Heart left ventricle (tissue), 16 donors: ENCODE results near the gene KCTD5. TPM values are rescaled to one million over a fixed set of nuclear protein-coding genes. Genes with fewer than 3 reads are reported as not detected.
A peak's percentile ranks its signal among the peaks of the same experiment; 100 is the strongest.
"Not testable (repeated sequence)": the region's sequence is repeated elsewhere in the genome, so short reads cannot be mapped to it uniquely, and the experiment has no call there.

ENCODE experiments used
- ATAC-seq, 4 donors: fragments of 200-7000 bp; cut with Tn5 transposase; one replicate each; pipeline ENCODE4 v1.9.1; 2020 to 2022; ENCODE audit warnings: moderate library complexity in 4 of 4, mild to moderate bottlenecking in 3 of 4, moderate number of reproducible peaks in 1 of 4
- DNase-seq, 5 donors: peaks; one replicate each; pipeline ENCODE4 v3.0.0-alpha.2; 2020
- H3K27ac ChIP-seq, 12 donors: fragments of 200-600 bp; sonication (generic) in 4 of 12; one replicate each; pipeline versions ENCODE4 v1.5.0 to v1.8.0; 2016 to 2022; ENCODE audit warnings: mild to moderate bottlenecking in 2 of 12
- H3K27me3 ChIP-seq, 9 donors: fragments of 200-600 bp; sonication (generic) in 2 of 9; one replicate each; pipeline versions ENCODE4 v1.5.1 to v1.8.0; 2016 to 2022; ENCODE audit warnings: mild to moderate bottlenecking in 3 of 9
- H3K36me3 ChIP-seq, 9 donors: fragments of 200-600 bp; sonication (generic) in 2 of 9; one replicate each; pipeline versions ENCODE4 v1.5.0 to v1.8.0; 2018 to 2022; ENCODE audit warnings: mild to moderate bottlenecking in 2 of 9
- H3K4me1 ChIP-seq, 12 donors: fragments of 200-600 bp; sonication (generic) in 4 of 12; one replicate each; pipeline versions ENCODE4 v1.5.0 to v1.8.0; 2016 to 2022; ENCODE audit warnings: mild to moderate bottlenecking in 3 of 12
- H3K4me3 ChIP-seq, 12 donors: fragments of 200-600 bp; sonication (generic) in 4 of 12; one replicate each; pipeline versions ENCODE4 v1.5.0 to v1.8.0; 2017 to 2022; ENCODE audit warnings: mild to moderate bottlenecking in 9 of 12, moderate library complexity in 4 of 12
- H3K9me3 ChIP-seq, 12 donors: fragments of 200-600 bp; sonication (generic) in 4 of 12; one replicate each; pipeline versions ENCODE4 v1.5.0 to v1.8.0; 2016 to 2022; ENCODE audit warnings: mild to moderate bottlenecking in 1 of 12
- POLR2A ChIP-seq, 2 donors: fragments of 450-650 bp; IDR thresholded peaks; one replicate each; pipeline ENCODE4 v1.6.1; 2017; ENCODE audit warnings: antibody characterized with exemption in 2 of 2, mild to moderate bottlenecking in 2 of 2, moderate library complexity in 2 of 2
- WGBS, 4 donors: extraction: QIAGEN DNeasy Blood & Tissue Kit in 2 of 4; methylation state at CpG; one replicate each; pipeline versions ENCODE4 v1.1.5 to v1.1.7; 2013 to 2018; 5-methylcytosine and 5-hydroxymethylcytosine counted together
- intact Hi-C, 10 donors: fragments of 100-400 bp; cut with DNase I; formaldehyde crosslinking; loops; one replicate each; pipeline versions ENCODE4 v1.11.1 to v1.14.2; 2022
- polyA plus RNA-seq, 2 donors: library from polyadenylated mRNA; stranded (reverse); fragments of 200-250 nt; gene quantifications; one replicate each; pipeline ENCODE4 v1.2.3, GENCODE V29; 2013
- total RNA-seq, 9 donors: library from RNA; depleted of rRNA in 2 of 9; stranded (reverse); fragments of >200 nt in 2 of 9; fragmentation: NEBNext Ultra II Directional in 3 of 9; extraction: Animal tissue kit (Norgen Biotek cat#: 25700) in 3 of 9; gene quantifications; one replicate each; pipeline versions ENCODE4 v1.1.0 to v1.2.4, GENCODE V29; 2016 to 2023
- TF ChIP-seq, protein P1 (sequence below), 12 donors: fragments of 200-600 bp; sonication (generic) in 4 of 12; IDR thresholded peaks; one replicate each; pipeline versions ENCODE4 v1.5.0 to v1.8.0; 2018 to 2022; ENCODE audit warnings: antibody characterized with exemption in 12 of 12, mild to moderate bottlenecking in 5 of 12
- donor health status: ischemic (EF 13 %, LVEDD 7.1; RV severe dilation, severe dysfunction).
- donor health status: healthy with polysubstance abuse.
- donor health status: DM: no; HTN: yes; CAD: no.
- donor health status: DM: no; HTN: no; CAD: no.
- donor health status: ischemic (EF 25% LVEDD 6.9; RV normal size, moderate dysfunction).
- donor health status: ischemic (EF 25% LVEDD 5.7; RV mildly dilated, moderate dysfunction).
- donor health status: healthy.
- donor health status: DM: yes; HTN: yes; CAD: no.
- donor health status: ischemic (EF 35%, LVEDD 5.7; RV mildly dilated, moderate dysfunction).
- donor health status: nonischemic (EF 11% LVEDD 7.7; RV severe dilation, severe dysfunction).
- donor health status: DM: yes; HTN: yes; CAD: no.
- donor health status: PGD.
- donor health status: ischemic (EF 29% LVEDD 5.4; RV normal size, mild dysfunction).
- donor health status: nonischemic (EF 23%, LVEDD 6.1; RV moderate dilation, normal function).

The KCTD5 gene
- total and polyA plus RNA-seq, 11 donors, result 6.2 to 24.3 (median 11.1) TPM

DNA sequence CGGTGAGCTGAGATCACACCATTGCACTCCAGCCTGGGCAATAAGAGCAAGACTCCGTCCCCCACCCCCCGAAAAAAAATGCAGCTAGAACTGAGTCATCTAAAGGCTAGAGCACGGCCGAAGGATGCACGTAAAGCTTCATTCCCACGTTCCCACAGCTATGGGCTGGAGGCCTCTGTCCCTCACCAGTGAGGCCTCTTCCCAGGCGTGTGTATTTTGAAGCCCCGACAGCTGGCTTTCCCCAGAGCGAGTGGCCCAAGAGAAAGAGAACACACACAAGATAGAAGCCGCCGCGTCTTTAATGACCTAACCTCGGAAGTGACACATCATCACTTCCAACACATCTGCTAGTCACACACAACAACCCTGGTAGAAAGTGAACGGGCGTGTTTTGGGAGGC is 6.6 kb upstream of the KCTD5 start:
- no peaks in the 10 kb centered on the region for H3K9me3 ChIP-seq
- intact Hi-C loops, result loop anchor here in 1 of 10 donors (2.0 kb wide), 1 partner anchor 77 kb away; the partner anchor contains the start of gene SRRM2
- peaks cover 0 to 25% (median 17%) of the 10 kb centered on the region in 12 donors for H3K4me1 ChIP-seq
- WGBS, 4 donors, result 72 to 83% (median 81%) methylated on average over 15 to 16 of the region's 16 CpGs
- no peaks in the 10 kb centered on the region for H3K27me3 ChIP-seq
- H3K36me3 ChIP-seq, result peaks cover 0 to 4% (median 0%) of the 10 kb centered on the region in 9 donors
- TF ChIP-seq, protein P1, sequence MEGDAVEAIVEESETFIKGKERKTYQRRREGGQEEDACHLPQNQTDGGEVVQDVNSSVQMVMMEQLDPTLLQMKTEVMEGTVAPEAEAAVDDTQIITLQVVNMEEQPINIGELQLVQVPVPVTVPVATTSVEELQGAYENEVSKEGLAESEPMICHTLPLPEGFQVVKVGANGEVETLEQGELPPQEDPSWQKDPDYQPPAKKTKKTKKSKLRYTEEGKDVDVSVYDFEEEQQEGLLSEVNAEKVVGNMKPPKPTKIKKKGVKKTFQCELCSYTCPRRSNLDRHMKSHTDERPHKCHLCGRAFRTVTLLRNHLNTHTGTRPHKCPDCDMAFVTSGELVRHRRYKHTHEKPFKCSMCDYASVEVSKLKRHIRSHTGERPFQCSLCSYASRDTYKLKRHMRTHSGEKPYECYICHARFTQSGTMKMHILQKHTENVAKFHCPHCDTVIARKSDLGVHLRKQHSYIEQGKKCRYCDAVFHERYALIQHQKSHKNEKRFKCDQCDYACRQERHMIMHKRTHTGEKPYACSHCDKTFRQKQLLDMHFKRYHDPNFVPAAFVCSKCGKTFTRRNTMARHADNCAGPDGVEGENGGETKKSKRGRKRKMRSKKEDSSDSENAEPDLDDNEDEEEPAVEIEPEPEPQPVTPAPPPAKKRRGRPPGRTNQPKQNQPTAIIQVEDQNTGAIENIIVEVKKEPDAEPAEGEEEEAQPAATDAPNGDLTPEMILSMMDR (IDR thresholded peaks at IDR 0.05), result no peak
- no peak for TF ChIP-seq POLR2A (IDR thresholded peaks at IDR 0.05)
- H3K4me3 ChIP-seq, result no peak overlapping the region
- H3K27ac ChIP-seq, result no peak overlapping the region
- DNase-seq (peak in 1 of 5 donors; percentile 20), ATAC-seq (no peak)

- H3K27ac ChIP-seq, H3K9me3 ChIP-seq, ATAC-seq, H3K4me3 ChIP-seq, H3K27me3 ChIP-seq, DNase-seq, intact Hi-C loops, H3K36me3 ChIP-seq: not testable (repeated sequence)
- peaks cover 3 to 25% (median 17%) of the 10 kb centered on the region in 12 donors for H3K4me1 ChIP-seq
- WGBS, 4 donors, result 93 to 98% (median 97%) methylated on average over 3 of the region's 3 CpGs
Observed at GRCh38 chr16:2676937-2677336, 5.4 kb upstream of the KCTD5 start.

DNA sequence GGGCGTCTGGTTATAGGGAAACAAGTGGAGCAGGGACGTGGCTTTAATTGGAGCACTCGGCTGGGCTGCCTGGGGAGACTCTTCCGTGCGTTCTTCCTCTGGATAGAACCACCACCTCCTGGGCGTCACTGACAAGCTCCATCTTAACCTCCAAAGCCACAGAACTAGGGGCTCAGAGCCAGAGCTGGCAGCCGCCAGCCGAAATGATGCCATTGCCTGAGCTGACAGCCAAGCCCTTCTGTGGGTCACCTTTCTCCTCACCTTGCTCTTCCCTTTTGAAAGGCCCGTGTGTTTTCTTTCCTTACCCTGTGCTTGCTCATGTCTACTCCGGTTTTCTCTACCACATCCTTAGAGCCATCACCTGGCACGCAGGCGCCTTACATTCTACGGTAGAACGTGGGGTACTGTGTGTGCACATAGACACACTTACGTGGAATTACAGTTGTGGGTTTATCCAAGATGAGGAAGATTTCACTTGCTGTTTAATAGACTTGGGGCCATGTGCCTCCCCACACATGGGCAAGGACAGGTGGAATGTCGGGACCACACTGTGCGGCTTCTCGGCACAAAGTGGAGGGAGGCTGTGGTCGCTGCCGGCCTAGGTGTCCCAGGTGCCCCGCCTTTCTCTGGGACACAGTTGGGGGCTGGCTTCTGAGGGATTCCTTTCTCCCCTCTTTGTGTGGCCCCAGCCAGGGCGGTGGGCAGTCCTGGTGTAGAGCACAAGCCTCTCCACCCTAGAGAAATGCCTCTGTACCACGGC is 3.9 kb upstream of the KCTD5 start:
- WGBS, 4 donors, result 79 to 89% (median 88%) methylated on average over 5 to 18 of the region's 23 CpGs
- ATAC-seq, H3K4me3 ChIP-seq, intact Hi-C loops, H3K27ac ChIP-seq, H3K27me3 ChIP-seq, H3K36me3 ChIP-seq, H3K9me3 ChIP-seq: not testable (repeated sequence)
- H3K4me1 ChIP-seq, result peaks cover 0 to 24% (median 13%) of the 10 kb centered on the region in 12 donors
- DNase-seq, result peak in 1 of 5 donors; percentile 17

DNA sequence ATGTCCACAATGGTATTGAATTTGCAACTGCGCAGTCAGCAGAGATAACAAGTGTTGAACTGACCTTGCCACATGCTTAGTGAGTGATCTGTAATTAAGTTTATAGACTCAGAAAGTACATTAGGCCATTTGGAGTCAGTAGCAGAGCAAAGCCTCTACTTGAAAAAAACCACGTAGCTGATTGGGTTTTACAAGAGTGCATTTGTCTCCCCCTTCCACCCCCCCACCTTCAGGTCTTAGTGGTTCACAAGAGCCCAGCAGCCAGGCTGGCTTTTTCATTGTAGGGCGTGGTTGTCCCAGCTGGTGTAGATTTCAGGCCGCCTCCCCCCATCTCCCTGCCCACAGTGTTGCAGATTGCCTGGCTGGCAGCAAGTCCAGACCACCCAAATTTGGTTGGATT is 2.4 kb upstream of the KCTD5 start:
- not testable (repeated sequence) for H3K9me3 ChIP-seq, H3K27ac ChIP-seq, H3K4me3 ChIP-seq, H3K27me3 ChIP-seq, H3K36me3 ChIP-seq
- intact Hi-C loops, result loop anchor here in 2 of 10 donors (5.0 kb wide), 2 partner anchors 42 to 72 kb away; partner anchors contain the start of genes PRSS27 (in 1 of the 2) and SRRM2 (in 1 of the 2)
- peak in 1 of 4 donors; percentile 6 for ATAC-seq
- peak in 1 of 5 donors; percentile 14 for DNase-seq
- H3K4me1 ChIP-seq, result peaks cover 0 to 27% (median 16%) of the 10 kb centered on the region in 12 donors
- WGBS, 4 donors, result 76 to 92% (median 79%) methylated on average over 4 of the region's 4 CpGs

DNA sequence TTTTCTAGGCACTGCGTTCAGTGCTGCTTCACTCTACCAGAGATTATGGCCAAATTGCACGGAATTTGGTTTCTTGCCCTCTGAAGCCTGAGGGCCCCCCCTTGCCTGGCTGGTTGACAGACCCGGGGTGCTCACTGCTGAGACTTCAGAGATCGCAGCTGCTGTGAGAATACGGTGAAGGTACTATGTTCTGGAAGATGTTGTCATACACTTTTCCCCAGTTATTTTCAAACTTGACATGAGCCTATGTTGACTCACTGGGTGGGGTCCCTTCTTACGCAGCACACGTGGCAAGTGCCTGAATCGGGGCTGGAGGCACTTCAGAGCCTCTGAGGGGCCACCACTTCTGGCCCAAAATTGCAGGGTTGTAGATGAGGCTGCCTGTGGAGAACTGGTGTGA is 2.0 kb upstream of the KCTD5 start:
- 84 to 94% (median 93%) methylated on average over 5 to 8 of the region's 8 CpGs for WGBS, 4 donors
- H3K27ac ChIP-seq, ATAC-seq, H3K36me3 ChIP-seq, DNase-seq, H3K27me3 ChIP-seq, H3K4me3 ChIP-seq, H3K9me3 ChIP-seq: not testable (repeated sequence)
- intact Hi-C loops, result loop anchor here in 2 of 10 donors (5.0 kb wide), 2 partner anchors 42 to 72 kb away; partner anchors contain the start of genes PRSS27 (in 1 of the 2) and SRRM2 (in 1 of the 2)
- peaks cover 0 to 27% (median 16%) of the 10 kb centered on the region in 12 donors for H3K4me1 ChIP-seq

DNA sequence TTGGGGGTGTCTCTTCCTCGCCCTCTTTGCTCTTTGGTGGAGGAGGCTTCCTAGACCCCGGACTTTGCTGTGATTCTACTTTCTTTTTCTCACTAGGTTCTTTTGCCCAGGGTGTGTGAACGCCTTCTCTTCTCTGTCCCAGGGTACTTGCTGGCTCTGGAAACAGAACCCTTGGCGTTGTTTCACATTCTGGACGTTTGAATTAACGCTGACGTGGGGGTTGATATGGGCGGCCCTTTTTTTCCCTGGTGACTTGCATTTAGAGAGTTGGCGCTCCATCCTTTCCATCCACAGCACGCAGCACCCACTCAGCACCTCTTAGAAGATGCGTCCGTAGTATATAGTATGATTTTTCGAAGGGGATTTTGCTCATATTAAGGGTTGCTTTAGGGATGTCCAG is 718 bp downstream of the KCTD5 start:
- H3K4me1 ChIP-seq, result peaks cover 0 to 32% (median 17%) of the 10 kb centered on the region in 12 donors
- peak overlapping the region; percentile 63 to 94 (median 88) for H3K27ac ChIP-seq
- WGBS, 4 donors, result 6 to 9% (median 7%) methylated on average over 13 of the region's 13 CpGs
- not testable (repeated sequence) for H3K9me3 ChIP-seq, ATAC-seq, DNase-seq, H3K36me3 ChIP-seq, H3K27me3 ChIP-seq
- intact Hi-C loops, result loop anchor here in 2 of 10 donors (2.0 to 5.0 kb wide), 3 partner anchors 38 to 69 kb away; partner anchors contain the start of genes PRSS27 (in 2 of the 2) and SRRM2 (in 1 of the 2)
- H3K4me3 ChIP-seq, result peak overlapping the region; percentile 57 to 100 (median 90)

DNA sequence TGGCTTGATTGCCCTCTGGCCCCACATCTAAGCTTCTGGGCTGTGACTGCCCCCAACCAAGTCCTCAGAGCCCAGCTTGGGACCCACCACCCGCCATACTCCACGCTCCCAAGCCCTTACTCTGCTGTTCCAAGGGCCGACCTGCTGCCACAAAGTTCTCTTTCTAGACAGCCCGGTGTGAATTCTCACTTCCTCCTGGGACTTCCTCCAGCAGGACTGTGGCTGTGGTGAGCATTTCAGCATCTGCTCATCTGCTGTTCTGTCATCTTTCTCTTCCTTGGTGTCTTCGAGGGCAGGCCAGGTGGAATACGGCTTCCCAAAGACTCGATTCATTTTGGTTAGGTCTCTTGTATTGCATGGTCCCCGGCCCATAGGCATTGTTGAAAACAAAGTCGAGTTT is 3.8 kb downstream of the KCTD5 start:
- ATAC-seq, H3K27ac ChIP-seq, H3K4me3 ChIP-seq, H3K9me3 ChIP-seq, intact Hi-C loops, H3K27me3 ChIP-seq, DNase-seq: not testable (repeated sequence)
- peaks cover 0 to 45% (median 29%) of the 10 kb centered on the region in 12 donors for H3K4me1 ChIP-seq
- whole genome bisulfite sequencing, 4 donors, result no CpG with 5 or more reads among the region's 9 CpGs
- H3K36me3 ChIP-seq, result peaks cover 0 to 11% (median 3%) of the 10 kb centered on the region in 9 donors
